GM12875 (cell line): Measurements from ENCODE around the gene AK2.

Experiments
- H3K4me3 ChIP-seq: one replicate; pipeline ENCODE4 v1.5.1; 2011; ENCODE audit warnings: low read depth, low read length, control low read depth
- CTCF ChIP-seq: IDR thresholded peaks from 2 replicates; pipeline ENCODE4 v1.5.1; 2011; ENCODE audit warnings: low read depth, mild to moderate bottlenecking, control low read depth, inconsistent platforms, low read length, moderate library complexity, borderline replicate concordance; ENCODE audit not compliant: insufficient read depth

Gene AK2

GRCh38 chr1:33005117-33005837, 31.4 kb downstream of the AK2 start:
- TF ChIP-seq CTCF = no peak
- no peak overlapping the region for H3K4me3 ChIP-seq

DNA sequence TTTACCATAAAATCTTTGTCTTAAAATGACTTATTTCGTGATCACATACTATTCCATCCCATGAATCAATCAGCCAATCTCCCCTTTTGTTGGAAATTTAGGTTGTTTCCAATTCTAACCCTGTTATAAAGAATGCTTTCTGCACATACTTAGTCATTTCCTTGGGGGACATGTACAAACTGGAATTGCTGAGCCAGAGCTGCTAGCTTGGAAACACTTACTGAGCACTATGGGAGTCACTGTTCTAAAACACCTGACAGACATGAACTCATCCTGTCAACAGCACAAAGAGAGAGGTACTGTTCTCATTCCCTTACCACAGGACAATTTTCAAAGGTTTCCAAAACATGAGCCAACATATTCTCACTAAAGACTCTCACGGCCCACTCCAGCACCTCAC, 32.1 kb downstream of the AK2 start:
- TF ChIP-seq CTCF = no peak
- no peak overlapping the region for H3K4me3 ChIP-seq

- H3K4me3 ChIP-seq = no peak overlapping the region
- no peak for TF ChIP-seq CTCF
Observed at GRCh38 chr1:33003657-33004056, 33.0 kb downstream of the AK2 start.

- no peak overlapping the region for H3K4me3 ChIP-seq
- TF ChIP-seq CTCF = no peak
Observed at GRCh38 chr1:33002006-33002405, 34.7 kb downstream of the AK2 start.

- no peak overlapping the region for H3K4me3 ChIP-seq
- TF ChIP-seq CTCF = no peak
Observed at GRCh38 chr1:33001282-33001681, 35.4 kb downstream of the AK2 start.

- no peak for TF ChIP-seq CTCF
- H3K4me3 ChIP-seq = no peak overlapping the region
Observed at GRCh38 chr1:33000427-33001026, 36.2 kb downstream of the AK2 start.

- TF ChIP-seq CTCF = no peak
Observed at GRCh38 chr1:32998997-32999396, 37.7 kb downstream of the AK2 start.

More at GRCh38 chr1:32998997-32999396, 37.7 kb downstream of the AK2 start:
- no peak overlapping the region for H3K4me3 ChIP-seq
